ENCODE data around the gene EDC4. TPM values are rescaled to one million over a fixed set of nuclear protein-coding genes. Genes with fewer than 3 reads are reported as not detected.

The EDC4 gene
- total and polyA plus RNA-seq, 2 of the 13 experiments (the other 11 are each of a cell fraction or from before 2014, with no cell fraction given): 51.4 to 59.1 TPM

- TF ChIP-seq, protein P1, sequence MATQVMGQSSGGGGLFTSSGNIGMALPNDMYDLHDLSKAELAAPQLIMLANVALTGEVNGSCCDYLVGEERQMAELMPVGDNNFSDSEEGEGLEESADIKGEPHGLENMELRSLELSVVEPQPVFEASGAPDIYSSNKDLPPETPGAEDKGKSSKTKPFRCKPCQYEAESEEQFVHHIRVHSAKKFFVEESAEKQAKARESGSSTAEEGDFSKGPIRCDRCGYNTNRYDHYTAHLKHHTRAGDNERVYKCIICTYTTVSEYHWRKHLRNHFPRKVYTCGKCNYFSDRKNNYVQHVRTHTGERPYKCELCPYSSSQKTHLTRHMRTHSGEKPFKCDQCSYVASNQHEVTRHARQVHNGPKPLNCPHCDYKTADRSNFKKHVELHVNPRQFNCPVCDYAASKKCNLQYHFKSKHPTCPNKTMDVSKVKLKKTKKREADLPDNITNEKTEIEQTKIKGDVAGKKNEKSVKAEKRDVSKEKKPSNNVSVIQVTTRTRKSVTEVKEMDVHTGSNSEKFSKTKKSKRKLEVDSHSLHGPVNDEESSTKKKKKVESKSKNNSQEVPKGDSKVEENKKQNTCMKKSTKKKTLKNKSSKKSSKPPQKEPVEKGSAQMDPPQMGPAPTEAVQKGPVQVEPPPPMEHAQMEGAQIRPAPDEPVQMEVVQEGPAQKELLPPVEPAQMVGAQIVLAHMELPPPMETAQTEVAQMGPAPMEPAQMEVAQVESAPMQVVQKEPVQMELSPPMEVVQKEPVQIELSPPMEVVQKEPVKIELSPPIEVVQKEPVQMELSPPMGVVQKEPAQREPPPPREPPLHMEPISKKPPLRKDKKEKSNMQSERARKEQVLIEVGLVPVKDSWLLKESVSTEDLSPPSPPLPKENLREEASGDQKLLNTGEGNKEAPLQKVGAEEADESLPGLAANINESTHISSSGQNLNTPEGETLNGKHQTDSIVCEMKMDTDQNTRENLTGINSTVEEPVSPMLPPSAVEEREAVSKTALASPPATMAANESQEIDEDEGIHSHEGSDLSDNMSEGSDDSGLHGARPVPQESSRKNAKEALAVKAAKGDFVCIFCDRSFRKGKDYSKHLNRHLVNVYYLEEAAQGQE (IDR thresholded peaks at IDR 0.05; ENCODE audit: borderline replicate concordance in 1 of 2, low read depth in 1 of 2, low read length in 2 of 2): peak in 1 of 2 experiments; percentile 60; a peak in 1 of 4 replicates
- no peak for TF ChIP-seq CHCHD3 (CRISPR knock-in tag; IDR thresholded peaks at IDR 0.05)
- TF ChIP-seq FOSL1 (CRISPR knock-in tag; IDR thresholded peaks at IDR 0.05; ENCODE audit: borderline replicate concordance): no peak
- TF ChIP-seq MYC (CRISPR knock-in tag; IDR thresholded peaks at IDR 0.05; ENCODE audit: borderline replicate concordance): peak; percentile 94
- peak; percentile 90; the same call in 1 of the 2 replicates for TF ChIP-seq HES4 (CRISPR knock-in tag; IDR thresholded peaks at IDR 0.05; ENCODE audit: borderline replicate concordance)
- peak; percentile 96; the same call in 1 of the 2 replicates for TF ChIP-seq ZNF747 (CRISPR knock-in tag; IDR thresholded peaks at IDR 0.05; ENCODE audit: borderline replicate concordance)
- peak; percentile 99 for TF ChIP-seq PCBP1 (IDR thresholded peaks at IDR 0.05; ENCODE audit: borderline replicate concordance, low read depth, low read length)
- TF ChIP-seq, protein P2, sequence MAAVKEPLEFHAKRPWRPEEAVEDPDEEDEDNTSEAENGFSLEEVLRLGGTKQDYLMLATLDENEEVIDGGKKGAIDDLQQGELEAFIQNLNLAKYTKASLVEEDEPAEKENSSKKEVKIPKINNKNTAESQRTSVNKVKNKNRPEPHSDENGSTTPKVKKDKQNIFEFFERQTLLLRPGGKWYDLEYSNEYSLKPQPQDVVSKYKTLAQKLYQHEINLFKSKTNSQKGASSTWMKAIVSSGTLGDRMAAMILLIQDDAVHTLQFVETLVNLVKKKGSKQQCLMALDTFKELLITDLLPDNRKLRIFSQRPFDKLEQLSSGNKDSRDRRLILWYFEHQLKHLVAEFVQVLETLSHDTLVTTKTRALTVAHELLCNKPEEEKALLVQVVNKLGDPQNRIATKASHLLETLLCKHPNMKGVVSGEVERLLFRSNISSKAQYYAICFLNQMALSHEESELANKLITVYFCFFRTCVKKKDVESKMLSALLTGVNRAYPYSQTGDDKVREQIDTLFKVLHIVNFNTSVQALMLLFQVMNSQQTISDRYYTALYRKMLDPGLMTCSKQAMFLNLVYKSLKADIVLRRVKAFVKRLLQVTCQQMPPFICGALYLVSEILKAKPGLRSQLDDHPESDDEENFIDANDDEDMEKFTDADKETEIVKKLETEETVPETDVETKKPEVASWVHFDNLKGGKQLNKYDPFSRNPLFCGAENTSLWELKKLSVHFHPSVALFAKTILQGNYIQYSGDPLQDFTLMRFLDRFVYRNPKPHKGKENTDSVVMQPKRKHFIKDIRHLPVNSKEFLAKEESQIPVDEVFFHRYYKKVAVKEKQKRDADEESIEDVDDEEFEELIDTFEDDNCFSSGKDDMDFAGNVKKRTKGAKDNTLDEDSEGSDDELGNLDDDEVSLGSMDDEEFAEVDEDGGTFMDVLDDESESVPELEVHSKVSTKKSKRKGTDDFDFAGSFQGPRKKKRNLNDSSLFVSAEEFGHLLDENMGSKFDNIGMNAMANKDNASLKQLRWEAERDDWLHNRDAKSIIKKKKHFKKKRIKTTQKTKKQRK (IDR thresholded peaks at IDR 0.05; ENCODE audit: low read length): no peak
- TF ChIP-seq ZNF362 (CRISPR knock-in tag; IDR thresholded peaks at IDR 0.05; ENCODE audit: borderline replicate concordance): no peak; the same call in 1 of the 2 replicates
- peak; percentile 77 for TF ChIP-seq SALL2 (CRISPR knock-in tag; IDR thresholded peaks at IDR 0.05)
- TF ChIP-seq ZNF691 (CRISPR knock-in tag; IDR thresholded peaks at IDR 0.05; ENCODE audit: borderline replicate concordance, low read depth): no peak; the same call in 1 of the 2 replicates
- TF ChIP-seq TAF15 (IDR thresholded peaks at IDR 0.05; ENCODE audit: low read depth, low read length, poor library complexity, severe bottlenecking): peak; percentile 37
- no peak for TF ChIP-seq PTBP1 (IDR thresholded peaks at IDR 0.05; ENCODE audit: low read depth, low read length, poor library complexity, severe bottlenecking)
- TF ChIP-seq ZNF781 (CRISPR knock-in tag; IDR thresholded peaks at IDR 0.05; ENCODE audit: borderline replicate concordance, not compliant biosample characterization): peak; percentile 89
- TF ChIP-seq ZNF850 (CRISPR knock-in tag; conservative IDR thresholded peaks at IDR 0.05): peak; percentile 98; the same call in 1 of the 2 replicates
- peak; percentile 89 for TF ChIP-seq FOXK1 (CRISPR knock-in tag; IDR thresholded peaks at IDR 0.05; ENCODE audit: borderline replicate concordance, low read depth)
- TF ChIP-seq ZSCAN31 (CRISPR knock-in tag; IDR thresholded peaks at IDR 0.05; ENCODE audit: low read depth): peak; percentile 93
- peak; percentile 78; the same call in 1 of the 2 replicates for TF ChIP-seq ZNF232 (CRISPR knock-in tag; IDR thresholded peaks at IDR 0.05; ENCODE audit: borderline replicate concordance)
Observed at GRCh38 chr16:67846320-67847063, 26.4 kb upstream of the EDC4 start, which contains the start of gene NUTF2 (continued).
